ENCODE results near the gene MIER2. TPM values are rescaled to one million over a fixed set of nuclear protein-coding genes. Genes with fewer than 3 reads are reported as not detected.

MIER2 gene
- total and polyA plus RNA-seq, 2 donors from 2014 or later = 18.4 to 23.4 TPM

DNA sequence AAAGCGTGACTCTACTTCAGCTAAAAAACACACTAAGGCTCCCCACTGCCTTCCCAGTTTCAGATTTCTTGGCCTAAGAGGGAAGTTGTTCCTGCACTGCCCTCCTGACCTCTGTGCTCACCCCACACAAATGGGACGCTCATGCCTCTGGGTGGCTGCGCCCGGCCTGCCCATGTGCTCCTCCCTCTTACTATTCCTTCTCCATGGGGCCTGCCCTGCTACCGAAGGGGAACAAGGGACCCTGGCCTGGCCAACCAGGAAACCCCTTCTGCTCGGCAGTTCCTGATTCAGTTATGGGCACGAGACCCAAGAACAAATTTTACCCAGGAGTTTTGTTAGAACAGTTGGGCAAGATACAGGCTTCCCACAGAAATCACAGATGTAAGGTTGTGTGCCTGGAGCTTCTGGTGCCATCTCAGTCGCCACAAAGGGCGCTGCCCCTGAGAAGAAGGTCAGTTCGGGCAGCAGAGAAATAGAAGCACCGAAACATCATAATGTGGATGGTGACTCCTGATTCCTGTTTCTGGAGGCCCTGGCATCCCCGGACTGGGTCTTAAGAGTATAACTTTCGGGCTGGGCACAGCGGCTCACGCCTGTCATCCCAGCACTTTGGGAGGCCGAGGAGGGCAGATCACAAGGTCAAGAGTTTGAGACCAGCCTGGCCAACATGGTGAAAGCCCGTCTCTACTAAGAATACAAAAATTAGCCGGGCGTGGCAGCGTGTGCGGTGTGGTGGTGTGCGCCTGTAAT is 47.9 kb downstream of the MIER2 start:
- Histone ChIP-seq H3K27me3 (ENCODE audit: control insufficient read depth, insufficient read depth, low read length) (peaks cover 12% of the 10 kb centered on the region), H3K36me3 (ENCODE audit: control insufficient read depth in 2 of 3, insufficient read depth in 3 of 3, low read length in 3 of 3) (no peaks in the 10 kb centered on the region), H3K4me3 (ENCODE audit: low read length in 3 of 3) (no peak overlapping the region), H3K9ac (ENCODE audit: low read length in 3 of 3) (no peak overlapping the region), H3K9me3 (ENCODE audit: control insufficient read depth in 2 of 3, insufficient read depth in 1 of 3, low read length in 3 of 3) (no peaks in the 10 kb centered on the region), H3K27ac (ENCODE audit: low read depth in 2 of 2, low read length in 2 of 2) (no peak overlapping the region), H3K4me1 (ENCODE audit: control insufficient read depth in 2 of 3, insufficient read depth in 2 of 3, low read depth in 1 of 3, low read length in 3 of 3) (peaks cover 0 to 2% (median 0%) of the 10 kb centered on the region in 3 donors)
- DNase-seq = peak in 1 of 5 donors; percentile 63
- FAIRE-seq = no peak
- TF ChIP-seq, protein P1, sequence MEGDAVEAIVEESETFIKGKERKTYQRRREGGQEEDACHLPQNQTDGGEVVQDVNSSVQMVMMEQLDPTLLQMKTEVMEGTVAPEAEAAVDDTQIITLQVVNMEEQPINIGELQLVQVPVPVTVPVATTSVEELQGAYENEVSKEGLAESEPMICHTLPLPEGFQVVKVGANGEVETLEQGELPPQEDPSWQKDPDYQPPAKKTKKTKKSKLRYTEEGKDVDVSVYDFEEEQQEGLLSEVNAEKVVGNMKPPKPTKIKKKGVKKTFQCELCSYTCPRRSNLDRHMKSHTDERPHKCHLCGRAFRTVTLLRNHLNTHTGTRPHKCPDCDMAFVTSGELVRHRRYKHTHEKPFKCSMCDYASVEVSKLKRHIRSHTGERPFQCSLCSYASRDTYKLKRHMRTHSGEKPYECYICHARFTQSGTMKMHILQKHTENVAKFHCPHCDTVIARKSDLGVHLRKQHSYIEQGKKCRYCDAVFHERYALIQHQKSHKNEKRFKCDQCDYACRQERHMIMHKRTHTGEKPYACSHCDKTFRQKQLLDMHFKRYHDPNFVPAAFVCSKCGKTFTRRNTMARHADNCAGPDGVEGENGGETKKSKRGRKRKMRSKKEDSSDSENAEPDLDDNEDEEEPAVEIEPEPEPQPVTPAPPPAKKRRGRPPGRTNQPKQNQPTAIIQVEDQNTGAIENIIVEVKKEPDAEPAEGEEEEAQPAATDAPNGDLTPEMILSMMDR (IDR thresholded peaks at IDR 0.05; ENCODE audit: borderline replicate concordance, extremely low read depth, insufficient read depth) = no peak
- intact Hi-C loops (cut with DNase I) = no loop called here

DNA sequence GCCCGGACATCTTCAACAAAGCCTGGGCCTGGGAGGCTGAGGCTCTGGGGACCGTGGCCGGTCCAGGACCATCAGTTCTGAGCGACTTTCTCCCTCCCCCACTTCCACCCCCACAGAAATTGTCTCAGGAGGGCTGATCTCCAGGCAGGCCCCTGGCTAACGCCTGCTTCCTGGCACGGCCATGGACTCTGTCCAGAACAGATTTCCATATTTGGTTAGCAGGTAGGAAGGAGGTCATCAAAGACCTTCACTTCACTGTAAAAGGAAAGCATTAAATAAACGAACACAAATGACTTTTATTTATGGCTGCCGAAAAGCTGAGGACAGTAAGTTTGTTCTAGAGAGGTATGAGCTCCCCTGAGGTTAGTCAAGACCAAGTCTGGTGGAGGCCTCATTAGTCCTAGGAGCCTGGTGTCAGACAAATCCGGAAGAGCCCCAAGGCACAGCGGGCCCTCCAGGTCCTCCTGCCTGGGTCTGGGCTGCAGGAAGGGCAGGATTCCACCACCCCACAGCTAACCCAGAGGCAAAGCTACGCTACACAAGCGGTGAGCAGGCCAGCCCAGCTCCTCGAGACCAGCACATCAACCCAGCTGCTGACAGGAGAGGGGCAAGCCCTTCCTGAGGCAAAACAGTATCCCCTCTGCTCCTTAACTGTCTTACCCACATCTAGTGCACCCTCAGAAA is 48.8 kb downstream of the MIER2 start:
- Histone ChIP-seq H3K4me3 (ENCODE audit: low read length in 3 of 3) (no peak overlapping the region), H3K36me3 (ENCODE audit: control insufficient read depth in 2 of 3, insufficient read depth in 3 of 3, low read length in 3 of 3) (no peaks in the 10 kb centered on the region), H3K9ac (ENCODE audit: low read length in 3 of 3) (no peak overlapping the region), H3K27ac (ENCODE audit: low read depth in 2 of 2, low read length in 2 of 2) (no peak overlapping the region), H3K4me1 (ENCODE audit: control insufficient read depth in 2 of 3, insufficient read depth in 2 of 3, low read depth in 1 of 3, low read length in 3 of 3) (peaks cover 0 to 2% (median 0%) of the 10 kb centered on the region in 3 donors), H3K9me3 (ENCODE audit: control insufficient read depth in 2 of 3, insufficient read depth in 1 of 3, low read length in 3 of 3) (no peaks in the 10 kb centered on the region), H3K27me3 (ENCODE audit: control insufficient read depth, insufficient read depth, low read length) (peaks cover 12% of the 10 kb centered on the region)
- FAIRE-seq = no peak
- TF ChIP-seq, protein P1 (IDR thresholded peaks at IDR 0.05; ENCODE audit: borderline replicate concordance, extremely low read depth, insufficient read depth) = no peak
- DNase-seq = no peak
- intact Hi-C loops (cut with DNase I) = no loop called here

DNA sequence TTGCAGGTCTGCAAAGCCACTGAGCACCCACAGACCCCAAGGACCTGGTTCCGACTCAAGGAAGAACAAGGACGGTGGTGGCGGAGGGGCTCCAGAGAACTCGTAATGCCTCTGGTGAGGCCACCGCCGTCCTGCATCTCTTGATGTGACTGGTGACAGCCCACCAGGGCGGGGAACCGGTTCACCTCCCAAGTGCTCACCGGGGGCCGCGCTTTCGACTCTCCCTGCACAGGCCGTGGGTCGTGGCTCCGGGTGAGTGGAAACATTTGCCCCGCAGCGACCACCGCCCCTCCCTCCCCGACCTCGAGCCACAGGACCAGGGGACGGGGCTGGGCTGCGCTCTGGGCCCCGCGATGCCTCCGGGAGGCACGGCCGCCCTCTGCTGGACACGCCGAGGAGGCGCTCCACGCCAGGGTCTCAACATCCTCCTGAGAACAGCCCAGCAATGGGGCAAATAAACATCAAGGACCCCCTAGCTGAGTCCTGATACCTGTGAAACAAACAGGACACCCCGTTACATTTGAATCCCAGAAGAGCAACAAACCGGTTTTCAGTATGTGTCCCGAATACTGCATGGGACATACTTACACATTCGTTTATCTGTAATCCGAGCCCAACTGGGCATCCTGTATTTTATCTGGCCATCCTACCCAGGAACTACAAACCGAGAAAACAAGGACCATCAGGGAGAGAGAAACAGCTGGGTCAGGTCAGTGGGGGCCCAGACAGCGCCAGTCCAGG is 49.5 kb downstream of the MIER2 start:
- peaks cover 12% of the 10 kb centered on the region for H3K27me3 ChIP-seq (ENCODE audit: control insufficient read depth, insufficient read depth, low read length)
- H3K4me1 ChIP-seq (ENCODE audit: control insufficient read depth in 2 of 3, insufficient read depth in 2 of 3, low read depth in 1 of 3, low read length in 3 of 3) = peaks cover 0 to 6% (median 0%) of the 10 kb centered on the region in 3 donors
- H3K9me3 ChIP-seq (ENCODE audit: control insufficient read depth in 2 of 3, insufficient read depth in 1 of 3, low read length in 3 of 3) = no peaks in the 10 kb centered on the region
- intact Hi-C loops (cut with DNase I) = no loop called here
- TF ChIP-seq, protein P1 (IDR thresholded peaks at IDR 0.05; ENCODE audit: borderline replicate concordance, extremely low read depth, insufficient read depth) = peak; percentile 35
- no peak overlapping the region for H3K9ac ChIP-seq (ENCODE audit: low read length in 3 of 3)
- FAIRE-seq (no peak), DNase-seq (peak in 4 of 5 donors; percentile 39 to 68 (median 58))
- no peak overlapping the region for H3K4me3 ChIP-seq (ENCODE audit: low read length in 3 of 3)
- no peaks in the 10 kb centered on the region for H3K36me3 ChIP-seq (ENCODE audit: control insufficient read depth in 2 of 3, insufficient read depth in 3 of 3, low read length in 3 of 3)
- no peak overlapping the region for H3K27ac ChIP-seq (ENCODE audit: low read depth in 2 of 2, low read length in 2 of 2)

All from kidney (tissue), 14 donors.